HEK293 (cell line): ENCODE data around the gene VPS11.

Source experiments
- CTCF ChIA-PET: fragments of 350-600 bp; formaldehyde crosslinking; extraction: SDS; loops from one replicate; lab custom pipeline; 2021; ENCODE audit warnings: antibody characterized with exemption; lab: Yijun Ruan, JAX
- POLR2A ChIA-PET: fragments of 300-600 bp; formaldehyde crosslinking; extraction: SDS; loops from one replicate; lab custom pipeline; 2020; ENCODE audit warnings: antibody characterized with exemption, inconsistent platforms; lab: Yijun Ruan, JAX
- H3K27ac ChIP-seq: fragments of 200-500 bp; sonication (Bioruptor generic); 2 replicates; pipeline ENCODE4 v1.5.1; 2014; ENCODE audit warnings: low read depth, low read length, control low read depth, inconsistent platforms; ENCODE audit errors: extremely low read depth
- H3K36me3 ChIP-seq, 2 experiments: fragments of 200-500 bp in 1 of 2; sonication (Bioruptor generic) in 1 of 2; 1 replicate in 1 of 2; 2 replicates in 1 of 2; pipeline ENCODE4 v1.5.1; 2014 to 2017; ENCODE audit warnings: inconsistent platforms in 2 of 2, low read length in 2 of 2; ENCODE audit not compliant: control insufficient read depth in 2 of 2, insufficient read depth in 1 of 2
- H3K4me1 ChIP-seq: fragments of 200-500 bp; sonication (Bioruptor generic); 2 replicates; pipeline ENCODE4 v1.5.1; 2014; ENCODE audit warnings: mild to moderate bottlenecking, low read length, inconsistent platforms; ENCODE audit not compliant: control insufficient read depth, insufficient read depth
- H3K4me3 ChIP-seq: 2 replicates; pipeline ENCODE4 v1.5.1; 2011; ENCODE audit warnings: low read depth, mild to moderate bottlenecking, control low read depth, low read length, moderate library complexity
- H3K9me3 ChIP-seq: fragments of 200-500 bp; sonication (Bioruptor generic); 2 replicates; pipeline ENCODE4 v1.5.1; 2014; ENCODE audit warnings: low read depth, low read length, inconsistent platforms; ENCODE audit not compliant: control insufficient read depth, insufficient read depth
- EGR2 ChIP-seq: fragments of 450-650 bp; formaldehyde crosslinking; IDR thresholded peaks from 2 replicates; pipeline ENCODE4 v1.5.1; 2016; ENCODE audit warnings: low read depth, missing biosample characterization, missing genetic modification characterization
- KLF7 ChIP-seq: fragments of 450-650 bp; formaldehyde crosslinking; IDR thresholded peaks from 2 replicates; pipeline ENCODE4 v1.5.1; 2016; ENCODE audit warnings: missing biosample characterization, missing genetic modification characterization, borderline replicate concordance
- MEIS1 ChIP-seq: sonication (generic); formaldehyde crosslinking; IDR thresholded peaks from 2 replicates; pipeline ENCODE4 v1.8.1; 2022; ENCODE audit warnings: missing genetic modification reagents, mild to moderate bottlenecking, borderline replicate concordance
- ZEB2 ChIP-seq: fragments of 450-650 bp; formaldehyde crosslinking; IDR thresholded peaks from 2 replicates; pipeline ENCODE4 v1.5.1; 2016; ENCODE audit warnings: missing biosample characterization, missing genetic modification characterization
- ZNF121 ChIP-seq: fragments of 450-650 bp; formaldehyde crosslinking; IDR thresholded peaks from 2 replicates; pipeline ENCODE4 v1.5.1; 2016; ENCODE audit warnings: missing biosample characterization, missing genetic modification characterization
- ZNF248 ChIP-seq: fragments of 450-650 bp; formaldehyde crosslinking; IDR thresholded peaks from 2 replicates; pipeline ENCODE4 v1.5.1; 2017; ENCODE audit warnings: missing biosample characterization, missing genetic modification characterization
- ZNF341 ChIP-seq: fragments of 450-650 bp; formaldehyde crosslinking; IDR thresholded peaks from 2 replicates; pipeline ENCODE4; 2016; ENCODE audit warnings: low read depth, missing biosample characterization, missing genetic modification characterization
- ZNF366 ChIP-seq: fragments of 450-650 bp; formaldehyde crosslinking; conservative IDR thresholded peaks from 2 replicates; pipeline ENCODE4 v1.5.1; 2016; ENCODE audit warnings: missing biosample characterization, missing genetic modification characterization
- ZNF423 ChIP-seq: fragments of 450-650 bp; formaldehyde crosslinking; IDR thresholded peaks from 2 replicates; pipeline ENCODE4 v1.5.1; 2016; ENCODE audit warnings: missing biosample characterization, missing genetic modification characterization
- ZNF488 ChIP-seq: fragments of 450-650 bp; formaldehyde crosslinking; IDR thresholded peaks from 2 replicates; pipeline ENCODE4 v1.5.1; 2016; ENCODE audit warnings: missing biosample characterization, missing genetic modification characterization
- ZNF501 ChIP-seq: fragments of 450-650 bp; formaldehyde crosslinking; IDR thresholded peaks from 2 replicates; pipeline ENCODE4 v1.5.1; 2016; ENCODE audit warnings: missing biosample characterization, missing genetic modification characterization
- ZNF544 ChIP-seq: fragments of 450-650 bp; formaldehyde crosslinking; IDR thresholded peaks from 2 replicates; pipeline ENCODE4 v1.5.0; 2017; ENCODE audit warnings: missing biosample characterization, missing genetic modification characterization
- ZNF549 ChIP-seq: fragments of 450-650 bp; IDR thresholded peaks from 2 replicates; pipeline ENCODE4 v1.5.1; 2018; ENCODE audit warnings: missing biosample characterization, missing genetic modification characterization, mild to moderate bottlenecking, inconsistent platforms, moderate library complexity
- ZNF555 ChIP-seq: fragments of 450-650 bp; formaldehyde crosslinking; conservative IDR thresholded peaks from 2 replicates; pipeline ENCODE4 v1.5.1; 2017; ENCODE audit warnings: missing biosample characterization, mild to moderate bottlenecking, missing genetic modification characterization, inconsistent platforms
- ZNF626 ChIP-seq: fragments of 450-650 bp; sonication (Bioruptor Pico); formaldehyde crosslinking; IDR thresholded peaks from 2 replicates; pipeline ENCODE4 v1.5.1; 2018; ENCODE audit warnings: missing biosample characterization, missing genetic modification characterization, inconsistent platforms
- ZNF645 ChIP-seq: fragments of 450-650 bp; formaldehyde crosslinking; IDR thresholded peaks from 2 replicates; pipeline ENCODE4; 2016; ENCODE audit warnings: missing biosample characterization, missing genetic modification characterization
- ZNF677 ChIP-seq: fragments of 450-650 bp; IDR thresholded peaks from 2 replicates; pipeline ENCODE4 v1.5.0; 2018; ENCODE audit warnings: missing biosample characterization, mild to moderate bottlenecking, missing genetic modification characterization, moderate library complexity
- ZNF707 ChIP-seq: fragments of 450-650 bp; formaldehyde crosslinking; IDR thresholded peaks from 2 replicates; pipeline ENCODE4 v1.5.1; 2016; ENCODE audit warnings: missing biosample characterization, missing genetic modification characterization
- ZNF792 ChIP-seq: fragments of 450-650 bp; formaldehyde crosslinking; IDR thresholded peaks from 2 replicates; pipeline ENCODE4 v1.5.1; 2016; ENCODE audit warnings: missing biosample characterization, missing genetic modification characterization
- ZNF837 ChIP-seq: fragments of 450-650 bp; formaldehyde crosslinking; IDR thresholded peaks from 2 replicates; pipeline ENCODE4 v1.5.1; 2016; ENCODE audit warnings: missing biosample characterization, missing genetic modification characterization

Gene VPS11

GRCh38 chr11:119026970-119027369 is 40.6 kb upstream of the VPS11 start:
- Histone ChIP-seq H3K4me1 (no peaks in the 10 kb centered on the region), H3K36me3 (peaks cover 0 to 72% of the 10 kb centered on the region in 2 experiments; a peak in 2 of 3 replicates), H3K27ac (no peak overlapping the region), H3K4me3 (no peak overlapping the region), H3K9me3 (no peaks in the 10 kb centered on the region)
- TF ChIP-seq MEIS1 (no peak), ZNF555 (tag by site-specific recombination) (no peak), ZNF488 (tag by site-specific recombination) (no peak), ZNF792 (tag by site-specific recombination) (no peak), ZNF549 (tag by site-specific recombination) (no peak), ZNF645 (tag by site-specific recombination) (no peak), ZNF366 (tag by site-specific recombination) (no peak), ZNF707 (tag by site-specific recombination) (no peak), ZNF423 (tag by site-specific recombination) (no peak), ZNF248 (tag by site-specific recombination) (no peak), ZNF544 (no peak), ZNF501 (tag by site-specific recombination) (no peak), ZNF837 (tag by site-specific recombination) (no peak), KLF7 (tag by site-specific recombination) (no peak), ZNF341 (tag by site-specific recombination) (no peak), ZNF121 (tag by site-specific recombination) (no peak)
- POLR2A ChIA-PET: interaction anchor here (0.5 to 1.7 kb wide), 5 partner anchors 11 to 202 kb away, joined by 3 to 4 read pairs (median 3); no protein-coding TSS in a partner anchor
- CTCF ChIA-PET: no interaction called here

GRCh38 chr11:119027561-119028345 is 39.9 kb upstream of the VPS11 start:
- Histone ChIP-seq H3K9me3 (no peaks in the 10 kb centered on the region), H3K36me3 (peaks cover 0 to 64% of the 10 kb centered on the region in 2 experiments; a peak in 2 of 3 replicates), H3K27ac (no peak overlapping the region), H3K4me3 (no peak overlapping the region), H3K4me1 (no peaks in the 10 kb centered on the region)
- TF ChIP-seq ZEB2 (tag by site-specific recombination): no peak
- no peak for TF ChIP-seq ZNF626 (tag by site-specific recombination)
- peak; percentile 7; the same call in 1 of the 2 replicates for TF ChIP-seq EGR2
- TF ChIP-seq ZNF677 (tag by site-specific recombination): no peak
- CTCF ChIA-PET: interaction anchor here (0.6 kb wide), 3 partner anchors 24 to 281 kb away, joined by 3 read pairs; no protein-coding TSS in a partner anchor
- POLR2A ChIA-PET: interaction anchor here (0.5 to 1.7 kb wide), 4 partner anchors 9 to 20 kb away, joined by 3 to 5 read pairs (median 3); partner anchors contain the start of genes RPS25 and TRAPPC4
